GM12875 (cell line): ENCODE data around the gene MAGEA9.

ENCODE experiments used
- H3K4me3 ChIP-seq: one replicate; pipeline ENCODE4 v1.5.1; 2011; ENCODE audit warnings: low read depth, low read length, control low read depth
- TF ChIP-seq, protein P1 (sequence below): IDR thresholded peaks from 2 replicates; pipeline ENCODE4 v1.5.1; 2011; ENCODE audit warnings: low read depth, mild to moderate bottlenecking, control low read depth, inconsistent platforms, low read length, moderate library complexity, borderline replicate concordance; ENCODE audit not compliant: insufficient read depth

The MAGEA9 gene

GRCh38 chrX:149804102-149804501 lies 22.4 kb downstream of the MAGEA9 start:
- H3K4me3 ChIP-seq: no peak overlapping the region
- TF ChIP-seq, protein P1, sequence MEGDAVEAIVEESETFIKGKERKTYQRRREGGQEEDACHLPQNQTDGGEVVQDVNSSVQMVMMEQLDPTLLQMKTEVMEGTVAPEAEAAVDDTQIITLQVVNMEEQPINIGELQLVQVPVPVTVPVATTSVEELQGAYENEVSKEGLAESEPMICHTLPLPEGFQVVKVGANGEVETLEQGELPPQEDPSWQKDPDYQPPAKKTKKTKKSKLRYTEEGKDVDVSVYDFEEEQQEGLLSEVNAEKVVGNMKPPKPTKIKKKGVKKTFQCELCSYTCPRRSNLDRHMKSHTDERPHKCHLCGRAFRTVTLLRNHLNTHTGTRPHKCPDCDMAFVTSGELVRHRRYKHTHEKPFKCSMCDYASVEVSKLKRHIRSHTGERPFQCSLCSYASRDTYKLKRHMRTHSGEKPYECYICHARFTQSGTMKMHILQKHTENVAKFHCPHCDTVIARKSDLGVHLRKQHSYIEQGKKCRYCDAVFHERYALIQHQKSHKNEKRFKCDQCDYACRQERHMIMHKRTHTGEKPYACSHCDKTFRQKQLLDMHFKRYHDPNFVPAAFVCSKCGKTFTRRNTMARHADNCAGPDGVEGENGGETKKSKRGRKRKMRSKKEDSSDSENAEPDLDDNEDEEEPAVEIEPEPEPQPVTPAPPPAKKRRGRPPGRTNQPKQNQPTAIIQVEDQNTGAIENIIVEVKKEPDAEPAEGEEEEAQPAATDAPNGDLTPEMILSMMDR: no peak

DNA sequence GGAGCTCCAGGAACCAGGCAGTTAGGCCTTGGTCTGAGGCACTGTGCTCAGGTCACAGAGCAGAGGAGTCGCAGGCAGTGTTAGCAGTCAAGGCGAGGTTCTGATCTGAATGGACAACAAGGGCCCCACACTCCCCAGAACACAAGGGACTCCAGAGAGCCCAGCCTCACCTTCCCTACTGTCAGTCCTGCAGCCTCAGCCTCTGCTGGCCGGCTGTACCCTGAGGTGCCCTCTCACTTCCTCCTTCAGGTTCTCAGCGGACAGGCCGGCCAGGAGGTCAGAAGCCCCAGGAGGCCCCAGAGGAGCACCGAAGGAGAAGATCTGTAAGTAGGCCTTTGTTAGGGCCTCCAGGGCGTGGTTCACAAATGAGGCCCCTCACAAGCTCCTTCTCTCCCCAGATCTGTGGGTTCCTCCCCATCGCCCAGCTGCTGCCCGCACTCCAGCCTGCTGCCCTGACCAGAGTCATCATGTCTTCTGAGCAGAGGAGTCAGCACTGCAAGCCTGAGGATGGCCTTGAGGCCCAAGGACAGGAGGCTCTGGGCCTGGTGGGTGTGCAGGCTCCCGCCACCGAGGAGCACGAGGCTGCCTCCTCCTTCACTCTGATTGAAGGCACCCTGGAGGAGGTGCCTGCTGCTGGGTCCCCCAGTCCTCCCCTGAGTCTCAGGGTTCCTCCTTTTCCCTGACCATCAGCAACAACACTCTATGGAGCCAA lies 26.2 kb downstream of the MAGEA9 start:
- TF ChIP-seq, protein P1: no peak
- no peak overlapping the region for H3K4me3 ChIP-seq

DNA sequence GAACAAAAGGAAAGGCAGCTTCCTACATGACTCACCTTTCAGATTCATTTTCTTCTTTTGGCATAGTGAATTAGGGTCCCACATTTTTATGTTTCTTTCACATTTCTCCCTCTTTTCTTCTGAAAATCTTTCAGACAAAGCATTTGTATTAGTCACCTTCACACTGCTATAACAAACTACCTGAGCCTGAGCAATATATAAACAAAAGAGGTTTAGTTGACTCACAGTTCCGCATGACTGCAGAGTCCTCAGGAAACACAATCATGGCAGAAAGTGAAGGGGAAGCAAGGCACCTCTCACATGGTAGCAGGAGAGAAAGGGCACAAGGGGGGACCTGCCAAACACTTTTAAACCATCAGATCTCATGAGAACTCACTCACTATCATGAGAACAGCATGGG lies 36.9 kb downstream of the MAGEA9 start:
- TF ChIP-seq, protein P1: no peak
- H3K4me3 ChIP-seq: no peak overlapping the region

GRCh38 chrX:149819371-149819770 lies 37.6 kb downstream of the MAGEA9 start:
- H3K4me3 ChIP-seq: no peak overlapping the region
- TF ChIP-seq, protein P1: no peak

DNA sequence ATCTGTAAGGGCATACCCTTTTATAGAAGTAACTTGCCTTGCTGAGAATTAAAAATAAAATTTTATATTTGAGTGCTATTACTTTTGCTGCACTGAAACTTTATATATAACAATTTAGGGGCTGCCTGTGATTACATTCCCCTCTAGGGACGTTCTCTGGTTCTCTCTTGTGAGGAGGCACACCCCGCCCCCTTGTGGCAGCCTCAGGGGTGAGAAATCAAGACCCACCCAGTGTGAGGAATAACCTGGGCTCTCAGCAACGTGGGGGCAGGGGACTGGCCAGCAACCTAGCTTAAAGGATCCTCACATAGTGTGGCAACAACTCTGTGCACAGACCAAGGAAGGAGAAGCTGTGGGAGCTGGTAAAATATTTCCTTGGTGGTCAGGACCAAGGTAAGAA lies 43.7 kb downstream of the MAGEA9 start:
- TF ChIP-seq, protein P1: peak; percentile 45; the same call in 1 of the 2 replicates
- H3K4me3 ChIP-seq: no peak overlapping the region

GRCh38 chrX:149827254-149827653 lies 45.5 kb downstream of the MAGEA9 start:
- no peak overlapping the region for H3K4me3 ChIP-seq
- TF ChIP-seq, protein P1: no peak

GRCh38 chrX:149829751-149830191 lies 48.0 kb downstream of the MAGEA9 start:
- TF ChIP-seq, protein P1: no peak

More at GRCh38 chrX:149829751-149830191, 48.0 kb downstream of the MAGEA9 start:
- H3K4me3 ChIP-seq: peak overlapping the region; percentile 27
